HEK293 (cell line): Measurements from ENCODE around the gene CPLX3.

ENCODE experiments used
- GLI2 ChIP-seq: fragments of 450-650 bp; formaldehyde crosslinking; IDR thresholded peaks from 2 replicates; pipeline ENCODE4; 2017; ENCODE audit warnings: missing biosample characterization, missing genetic modification characterization, low read depth, borderline replicate concordance
- KLF16 ChIP-seq: fragments of 450-650 bp; formaldehyde crosslinking; IDR thresholded peaks from 2 replicates; pipeline ENCODE4 v1.5.1; 2017; ENCODE audit warnings: missing biosample characterization, missing genetic modification characterization
- MEIS1 ChIP-seq: sonication (generic); formaldehyde crosslinking; IDR thresholded peaks from 2 replicates; pipeline ENCODE4 v1.8.1; 2022; ENCODE audit warnings: missing genetic modification reagents, mild to moderate bottlenecking, borderline replicate concordance
- OSR2 ChIP-seq: fragments of 450-650 bp; formaldehyde crosslinking; IDR thresholded peaks from 2 replicates; pipeline ENCODE4 v1.5.1; 2016; ENCODE audit warnings: missing biosample characterization, missing genetic modification characterization
- PATZ1 ChIP-seq: fragments of 450-650 bp; formaldehyde crosslinking; IDR thresholded peaks from 2 replicates; pipeline ENCODE4 v1.5.1; 2016; ENCODE audit warnings: missing biosample characterization, missing genetic modification characterization
- PRDM1 ChIP-seq: fragments of 450-650 bp; formaldehyde crosslinking; IDR thresholded peaks from 2 replicates; pipeline ENCODE4; 2016; ENCODE audit warnings: missing biosample characterization, missing genetic modification characterization
- ZBTB48 ChIP-seq: fragments of 450-650 bp; formaldehyde crosslinking; IDR thresholded peaks from 2 replicates; pipeline ENCODE4 v1.5.1; 2016; ENCODE audit warnings: missing biosample characterization, missing genetic modification characterization
- ZIC2 ChIP-seq: fragments of 450-650 bp; formaldehyde crosslinking; IDR thresholded peaks from 2 replicates; pipeline ENCODE4 v1.5.1; 2016; ENCODE audit warnings: missing biosample characterization, missing genetic modification characterization
- ZNF133 ChIP-seq: fragments of 450-650 bp; formaldehyde crosslinking; IDR thresholded peaks from 2 replicates; pipeline ENCODE4 v1.5.1; 2016; ENCODE audit warnings: missing biosample characterization, missing genetic modification characterization
- ZNF16 ChIP-seq: fragments of 450-650 bp; formaldehyde crosslinking; IDR thresholded peaks from 2 replicates; pipeline ENCODE4 v1.5.1; 2016; ENCODE audit warnings: low read depth, missing biosample characterization, missing genetic modification characterization
- ZNF18 ChIP-seq: fragments of 450-650 bp; formaldehyde crosslinking; IDR thresholded peaks from 2 replicates; pipeline ENCODE4 v1.5.1; 2016; ENCODE audit warnings: missing biosample characterization, missing genetic modification characterization
- ZNF202 ChIP-seq: fragments of 450-650 bp; formaldehyde crosslinking; IDR thresholded peaks from 2 replicates; pipeline ENCODE4 v1.5.1; 2016; ENCODE audit warnings: missing biosample characterization, missing genetic modification characterization, borderline replicate concordance
- ZNF26 ChIP-seq: fragments of 450-650 bp; formaldehyde crosslinking; IDR thresholded peaks from 2 replicates; pipeline ENCODE4 v1.5.1; 2016; ENCODE audit warnings: missing biosample characterization, missing genetic modification characterization
- ZNF266 ChIP-seq: fragments of 450-650 bp; formaldehyde crosslinking; IDR thresholded peaks from 2 replicates; pipeline ENCODE4 v1.5.1; 2016; ENCODE audit warnings: missing biosample characterization, missing genetic modification characterization, low read depth
- ZNF324 ChIP-seq: fragments of 450-650 bp; formaldehyde crosslinking; IDR thresholded peaks from 2 replicates; pipeline ENCODE4 v1.5.1; 2016; ENCODE audit warnings: missing biosample characterization, missing genetic modification characterization
- ZNF354C ChIP-seq: fragments of 450-650 bp; formaldehyde crosslinking; IDR thresholded peaks from 2 replicates; pipeline ENCODE4 v1.5.1; 2016; ENCODE audit warnings: missing biosample characterization, missing genetic modification characterization, low read depth, borderline replicate concordance
- ZNF449 ChIP-seq: fragments of 450-650 bp; formaldehyde crosslinking; IDR thresholded peaks from 2 replicates; pipeline ENCODE4 v1.5.1; 2017; ENCODE audit warnings: missing biosample characterization, mild to moderate bottlenecking, missing genetic modification characterization, moderate library complexity
- ZNF488 ChIP-seq: fragments of 450-650 bp; formaldehyde crosslinking; IDR thresholded peaks from 2 replicates; pipeline ENCODE4 v1.5.1; 2016; ENCODE audit warnings: missing biosample characterization, missing genetic modification characterization
- ZNF529 ChIP-seq: fragments of 450-650 bp; formaldehyde crosslinking; IDR thresholded peaks from 2 replicates; pipeline ENCODE4 v1.5.1; 2017; ENCODE audit warnings: missing genetic modification characterization, missing biosample characterization; ENCODE audit not compliant: insufficient replicate concordance
- ZNF561 ChIP-seq: fragments of 450-650 bp; IDR thresholded peaks from 2 replicates; pipeline ENCODE4 v1.5.1; 2018; ENCODE audit warnings: missing biosample characterization, missing genetic modification characterization, borderline replicate concordance
- ZNF623 ChIP-seq: fragments of 450-650 bp; formaldehyde crosslinking; IDR thresholded peaks from 2 replicates; pipeline ENCODE4 v1.5.1; 2016; ENCODE audit warnings: missing biosample characterization, missing genetic modification characterization
- ZNF629 ChIP-seq: fragments of 450-650 bp; formaldehyde crosslinking; IDR thresholded peaks from 2 replicates; pipeline ENCODE4 v1.5.1; 2017; ENCODE audit warnings: missing biosample characterization, missing genetic modification characterization
- ZNF701 ChIP-seq: fragments of 450-650 bp; formaldehyde crosslinking; IDR thresholded peaks from 2 replicates; pipeline ENCODE4 v1.5.1; 2016; ENCODE audit warnings: missing biosample characterization, missing genetic modification characterization
- ZNF76 ChIP-seq: fragments of 450-650 bp; formaldehyde crosslinking; IDR thresholded peaks from 2 replicates; pipeline ENCODE4; 2016; ENCODE audit warnings: low read depth, missing biosample characterization, missing genetic modification characterization, borderline replicate concordance
- ZNF837 ChIP-seq: fragments of 450-650 bp; formaldehyde crosslinking; IDR thresholded peaks from 2 replicates; pipeline ENCODE4 v1.5.1; 2016; ENCODE audit warnings: missing biosample characterization, missing genetic modification characterization
- ZSCAN30 ChIP-seq: fragments of 450-650 bp; IDR thresholded peaks from 2 replicates; pipeline ENCODE4 v1.5.1; 2018; ENCODE audit warnings: missing biosample characterization, mild to moderate bottlenecking, missing genetic modification characterization, moderate library complexity
- TF ChIP-seq, protein P1 (sequence below): fragments of 450-650 bp; formaldehyde crosslinking; IDR thresholded peaks from 2 replicates; pipeline ENCODE4 v1.5.1; 2016; ENCODE audit warnings: missing biosample characterization, missing genetic modification characterization
- TF ChIP-seq, protein P2 (sequence below): fragments of 450-650 bp; formaldehyde crosslinking; IDR thresholded peaks from 2 replicates; pipeline ENCODE4 v1.5.1; 2016; ENCODE audit warnings: missing biosample characterization, missing genetic modification characterization
- TF ChIP-seq, protein P3 (sequence below): fragments of 450-650 bp; formaldehyde crosslinking; IDR thresholded peaks from 2 replicates; pipeline ENCODE4 v1.5.1; 2017; ENCODE audit warnings: missing biosample characterization, missing genetic modification characterization

Gene CPLX3

GRCh38 chr15:74781431-74782258, 44.8 kb upstream of the CPLX3 start, which contains the start of gene CSK (continued):
- no peak for TF ChIP-seq ZNF202
- peak; percentile 35; the same call in 1 of the 2 replicates for TF ChIP-seq ZNF18 (tag by site-specific recombination)
- no peak for TF ChIP-seq ZIC2
- no peak for TF ChIP-seq ZNF449 (tag by site-specific recombination)
- TF ChIP-seq GLI2 = no peak
- TF ChIP-seq, protein P1, sequence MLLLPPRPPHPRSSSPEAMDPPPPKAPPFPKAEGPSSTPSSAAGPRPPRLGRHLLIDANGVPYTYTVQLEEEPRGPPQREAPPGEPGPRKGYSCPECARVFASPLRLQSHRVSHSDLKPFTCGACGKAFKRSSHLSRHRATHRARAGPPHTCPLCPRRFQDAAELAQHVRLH = 0 out of 2 replicates have a peak, but pooled peaks have one; percentile 1
- no peak for TF ChIP-seq ZNF837
- no peak for TF ChIP-seq ZNF623
- 0 out of 2 replicates have a peak, but pooled peaks have one; percentile 23 for TF ChIP-seq KLF16 (tag by site-specific recombination)
- no peak for TF ChIP-seq ZNF354C (tag by site-specific recombination)
- TF ChIP-seq ZBTB48 (tag by site-specific recombination) = no peak
- TF ChIP-seq ZNF561 (tag by site-specific recombination) = no peak
- TF ChIP-seq ZNF701 (tag by site-specific recombination) = no peak
- TF ChIP-seq, protein P2, sequence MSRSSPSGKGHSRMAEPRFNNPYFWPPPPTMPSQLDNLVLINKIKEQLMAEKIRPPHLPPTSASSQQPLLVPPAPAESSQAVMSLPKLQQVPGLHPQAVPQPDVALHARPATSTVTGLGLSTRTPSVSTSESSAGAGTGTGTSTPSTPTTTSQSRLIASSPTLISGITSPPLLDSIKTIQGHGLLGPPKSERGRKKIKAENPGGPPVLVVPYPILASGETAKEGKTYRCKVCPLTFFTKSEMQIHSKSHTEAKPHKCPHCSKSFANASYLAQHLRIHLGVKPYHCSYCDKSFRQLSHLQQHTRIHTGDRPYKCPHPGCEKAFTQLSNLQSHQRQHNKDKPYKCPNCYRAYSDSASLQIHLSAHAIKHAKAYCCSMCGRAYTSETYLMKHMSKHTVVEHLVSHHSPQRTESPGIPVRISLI = no peak
- peak; percentile 82 for TF ChIP-seq PATZ1
- no peak for TF ChIP-seq ZNF529 (tag by site-specific recombination)
- TF ChIP-seq ZNF133 (tag by site-specific recombination) = no peak
- TF ChIP-seq ZNF629 (tag by site-specific recombination) = 0 out of 2 replicates have a peak, but pooled peaks have one; percentile 31
- TF ChIP-seq ZNF26 = no peak
- no peak for TF ChIP-seq ZNF16 (tag by site-specific recombination)
- TF ChIP-seq ZNF76 (tag by site-specific recombination) = peak; percentile 75
- TF ChIP-seq OSR2 (tag by site-specific recombination) = no peak; the same call in 1 of the 2 replicates
- no peak for TF ChIP-seq ZNF324 (tag by site-specific recombination)
- TF ChIP-seq ZNF488 (tag by site-specific recombination) = no peak
- no peak for TF ChIP-seq PRDM1
- no peak for TF ChIP-seq ZNF266 (tag by site-specific recombination)
- TF ChIP-seq ZSCAN30 (tag by site-specific recombination) = no peak; the same call in 1 of the 2 replicates
- TF ChIP-seq, protein P3, sequence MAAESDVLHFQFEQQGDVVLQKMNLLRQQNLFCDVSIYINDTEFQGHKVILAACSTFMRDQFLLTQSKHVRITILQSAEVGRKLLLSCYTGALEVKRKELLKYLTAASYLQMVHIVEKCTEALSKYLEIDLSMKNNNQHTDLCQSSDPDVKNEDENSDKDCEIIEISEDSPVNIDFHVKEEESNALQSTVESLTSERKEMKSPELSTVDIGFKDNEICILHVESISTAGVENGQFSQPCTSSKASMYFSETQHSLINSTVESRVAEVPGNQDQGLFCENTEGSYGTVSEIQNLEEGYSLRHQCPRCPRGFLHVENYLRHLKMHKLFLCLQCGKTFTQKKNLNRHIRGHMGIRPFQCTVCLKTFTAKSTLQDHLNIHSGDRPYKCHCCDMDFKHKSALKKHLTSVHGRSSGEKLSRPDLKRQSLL (tag by site-specific recombination) = no peak
- 0 out of 2 replicates have a peak, but pooled peaks have one; percentile 7 for TF ChIP-seq MEIS1
